Mucosa of descending colon (tissue), 3 donors: Measurements from ENCODE around the gene GNB1L. TPM values are rescaled to one million over a fixed set of nuclear protein-coding genes. Genes with fewer than 3 reads are reported as not detected.

Source experiments
- ATAC-seq: fragments of 200-7000 bp; cut with Tn5 transposase; one replicate; pipeline ENCODE4 v1.9.1; 2020; ENCODE audit warnings: mild to moderate bottlenecking, moderate library complexity
- DNase-seq, 3 donors: peaks; one replicate each; pipeline ENCODE4 v3.0.0-alpha.2; 2020
- H3K36me3 ChIP-seq: fragments of 200-600 bp; one replicate; pipeline ENCODE4 v1.8.0; 2021; ENCODE audit warnings: low read depth, mild to moderate bottlenecking
- H3K4me1 ChIP-seq: fragments of 200-600 bp; one replicate; pipeline ENCODE4 v1.8.0; 2021; ENCODE audit warnings: low read depth, mild to moderate bottlenecking
- H3K4me3 ChIP-seq: fragments of 200-600 bp; one replicate; pipeline ENCODE4 v1.8.0; 2021; ENCODE audit warnings: mild to moderate bottlenecking
- H3K9me3 ChIP-seq: fragments of 200-600 bp; one replicate; pipeline ENCODE4 v1.8.0; 2021; ENCODE audit warnings: mild to moderate bottlenecking
- CTCF ChIP-seq: fragments of 200-600 bp; IDR thresholded peaks from one replicate; pipeline ENCODE4 v1.8.0; 2022; ENCODE audit warnings: antibody characterized with exemption, mild to moderate bottlenecking
- intact Hi-C, 2 donors: fragments of 100-400 bp; cut with DNase I in 1 of 2; cut with micrococcal nuclease in 1 of 2; formaldehyde crosslinking; loops; one replicate each; pipeline versions ENCODE4 v1.11.0 to v1.11.1; 2022; cut with DNase I, micrococcal nuclease
- total RNA-seq, 3 donors: library from RNA; stranded (reverse); fragmentation: NEBNext Ultra II Directional in 2 of 3; extraction: Animal tissue kit (Norgen Biotek cat#: 25700) in 2 of 3; gene quantifications; one replicate each; pipeline versions ENCODE4 v1.2.1 to v1.2.4, GENCODE V29; 2021 to 2023
- donor health status: DM: no; HTN: no; CAD: no; lungs with moderate emphysema.
- donor health status: DM: no; HTN: no; CAD: no.
- donor health status: DM: no; HTN: yes; CAD: no.

Gene GNB1L
- total RNA-seq, 3 donors from 2014 or later, result 2.7 to 4.7 (median 3.4) TPM

DNA sequence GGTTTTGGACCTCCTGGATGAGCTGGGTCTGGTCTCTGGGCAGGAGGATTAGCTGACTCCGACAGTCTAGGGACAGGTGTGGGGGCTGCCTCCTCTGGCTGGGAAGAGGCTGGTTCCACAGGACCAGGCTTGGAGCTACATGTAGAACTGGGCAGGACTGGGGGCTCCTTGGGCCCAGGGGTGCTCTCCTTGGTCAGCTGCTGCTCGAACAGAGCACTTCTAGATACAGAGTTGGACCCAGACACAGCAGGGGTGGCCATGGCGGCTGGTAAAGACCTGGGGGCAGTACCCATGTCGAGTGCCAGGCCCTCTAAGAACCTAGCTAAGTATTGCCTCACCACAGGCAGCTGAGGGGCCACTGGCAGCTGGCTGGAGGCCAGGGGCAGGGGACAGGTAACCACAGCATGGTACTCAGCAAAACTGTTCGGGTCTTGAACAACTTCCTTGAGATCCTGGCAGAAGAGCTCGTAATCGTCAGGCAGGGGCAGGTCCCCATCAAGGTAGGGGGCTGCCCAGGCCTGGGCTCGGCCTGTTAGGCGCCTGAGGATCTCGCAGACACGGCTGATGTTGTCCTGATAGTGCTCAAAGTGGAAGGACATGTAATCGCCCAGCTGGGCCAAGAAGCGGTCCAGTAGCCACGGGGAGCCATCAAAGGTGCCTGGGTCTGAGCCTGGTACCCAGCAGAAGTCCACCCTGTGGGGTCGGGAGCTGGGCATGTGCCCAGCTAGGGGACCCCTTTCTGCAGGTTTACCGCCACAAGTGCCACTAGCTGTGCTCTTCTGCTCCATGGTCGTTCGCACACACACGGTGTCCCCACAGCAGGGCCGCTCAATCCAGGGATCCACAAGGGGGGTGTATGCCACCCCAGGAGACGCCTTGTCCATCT, 3.1 kb downstream of the GNB1L start:
- Histone ChIP-seq H3K9me3 (no peaks in the 10 kb centered on the region), H3K36me3 (peaks cover 4% of the 10 kb centered on the region), H3K4me1 (peaks cover 19% of the 10 kb centered on the region), H3K4me3 (no peak overlapping the region)
- no peak for TF ChIP-seq CTCF
- intact Hi-C loops, result no loop called here
- ATAC-seq, result no peak
- no peak for DNase-seq

DNA sequence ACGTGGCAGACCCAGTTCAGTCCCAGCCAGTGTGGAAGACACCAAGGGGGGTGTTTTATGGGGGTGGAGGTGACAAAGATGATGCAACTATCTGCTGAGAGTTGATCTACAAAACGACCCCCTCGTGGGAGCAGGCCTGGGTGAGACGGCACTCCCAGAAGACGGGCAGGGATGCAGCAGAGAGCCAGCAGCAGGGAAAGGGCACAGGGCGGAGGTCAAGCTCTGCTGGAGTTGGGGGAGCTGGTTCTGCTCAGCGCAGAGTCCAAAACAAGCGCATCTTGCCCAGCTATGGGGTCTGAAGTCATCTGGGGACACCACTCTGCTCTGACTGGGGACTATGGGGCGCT, 3.9 kb downstream of the GNB1L start:
- intact Hi-C loops, result no loop called here
- no peak for DNase-seq
- Histone ChIP-seq H3K4me3 (no peak overlapping the region), H3K9me3 (no peaks in the 10 kb centered on the region), H3K4me1 (peaks cover 19% of the 10 kb centered on the region), H3K36me3 (peaks cover 4% of the 10 kb centered on the region)
- no peak for ATAC-seq
- TF ChIP-seq CTCF, result no peak

DNA sequence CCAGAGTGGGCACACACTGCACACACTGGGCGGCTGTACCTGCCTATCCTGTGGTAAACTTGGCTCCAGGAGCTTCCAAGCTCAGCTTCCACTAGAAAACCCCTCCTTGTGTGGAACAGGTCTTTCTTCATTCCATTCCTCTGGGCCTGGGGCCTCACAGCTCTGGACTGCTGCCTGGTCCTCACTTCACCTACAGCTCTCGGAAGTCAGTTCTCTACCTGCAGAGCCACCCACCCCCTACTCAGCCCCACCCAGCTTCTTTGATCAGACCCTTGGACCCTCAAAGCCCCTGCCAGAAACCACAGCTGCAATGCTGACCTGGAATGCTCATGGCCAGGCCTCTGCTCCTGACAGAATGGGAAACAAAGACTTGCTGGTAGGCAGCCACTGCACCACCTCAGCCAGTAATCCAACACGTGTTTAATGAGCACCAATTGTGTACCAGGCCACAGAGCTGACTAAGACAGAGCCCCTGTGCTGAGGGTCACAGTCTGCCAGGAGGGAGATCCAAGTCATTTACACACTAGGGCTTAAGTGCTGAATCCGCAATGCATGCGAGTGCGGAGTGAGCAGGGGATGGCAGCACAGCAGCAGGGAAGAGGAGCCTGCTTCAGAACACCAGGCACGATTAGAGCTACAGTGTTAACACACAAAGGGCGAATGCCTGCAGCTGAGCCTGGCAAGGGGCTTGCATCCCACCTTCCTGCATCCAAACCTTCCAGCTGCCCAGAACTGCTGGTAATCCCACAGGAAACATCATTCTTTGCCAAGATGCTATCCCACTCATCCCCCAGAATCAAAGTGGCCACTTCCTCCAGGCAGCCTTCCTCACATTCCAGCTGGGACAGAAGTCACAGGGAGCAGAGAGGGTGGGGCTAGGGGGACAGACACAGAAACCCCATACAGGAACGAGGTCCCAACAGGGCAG, 4.6 kb downstream of the GNB1L start:
- Histone ChIP-seq H3K36me3 (peaks cover 4% of the 10 kb centered on the region), H3K4me1 (peaks cover 13% of the 10 kb centered on the region), H3K4me3 (no peak overlapping the region), H3K9me3 (no peaks in the 10 kb centered on the region)
- intact Hi-C loops, result no loop called here
- ATAC-seq, result no peak
- no peak for DNase-seq
- no peak for TF ChIP-seq CTCF

DNA sequence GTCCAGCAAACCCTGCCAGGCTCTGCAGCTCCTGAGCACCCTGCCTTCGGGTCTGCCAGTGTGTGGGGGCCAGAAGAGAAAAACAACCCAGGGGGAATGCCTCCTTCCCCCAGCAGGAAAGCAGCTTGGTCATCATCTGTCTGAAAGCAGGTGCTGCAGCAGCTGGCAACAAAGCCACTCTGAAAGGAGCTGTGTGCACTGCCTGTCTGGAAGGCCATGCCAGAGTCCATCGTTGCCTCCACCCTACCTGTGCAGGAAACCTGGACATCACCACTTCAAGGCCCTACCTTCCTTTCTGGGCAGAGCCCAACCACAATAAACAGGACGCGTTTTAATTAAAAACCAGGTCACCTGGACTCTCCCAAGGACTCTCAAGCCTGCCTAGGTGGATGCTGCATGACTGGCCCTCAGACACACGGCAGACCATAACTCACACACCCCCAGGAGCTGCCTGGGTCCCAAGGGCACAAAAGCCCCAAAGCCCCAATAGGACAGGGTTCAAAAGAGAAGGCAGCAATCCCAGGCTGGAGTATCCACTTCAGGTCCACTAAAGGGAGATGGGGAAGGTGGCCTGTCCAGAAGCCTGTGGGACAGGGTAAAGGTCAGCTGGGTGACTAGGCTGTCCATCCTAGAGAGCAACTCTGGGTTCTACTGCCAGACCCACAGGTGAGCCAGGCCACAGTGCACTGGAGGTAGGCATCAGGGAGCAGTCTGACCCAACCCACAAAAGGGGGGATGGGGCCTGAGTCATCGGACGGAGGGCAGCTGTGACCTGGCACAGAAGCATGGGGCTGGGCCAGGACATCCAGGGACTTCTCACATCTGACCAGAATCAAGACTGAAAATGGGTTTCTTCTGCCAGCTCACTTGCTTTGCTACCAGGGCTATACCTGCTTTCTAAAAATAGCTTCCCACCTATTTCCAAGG, 6.1 kb downstream of the GNB1L start:
- DNase-seq, result no peak
- peak; percentile 73 for ATAC-seq
- intact Hi-C loops, result no loop called here
- peaks cover 4% of the 10 kb centered on the region for H3K36me3 ChIP-seq
- no peak overlapping the region for H3K4me3 ChIP-seq
- H3K4me1 ChIP-seq, result peaks cover 10% of the 10 kb centered on the region
- TF ChIP-seq CTCF, result no peak
- no peaks in the 10 kb centered on the region for H3K9me3 ChIP-seq

- Histone ChIP-seq H3K9me3 (no peaks in the 10 kb centered on the region), H3K4me3 (no peak overlapping the region), H3K36me3 (peaks cover 4% of the 10 kb centered on the region), H3K4me1 (no peaks in the 10 kb centered on the region)
- intact Hi-C loops, result no loop called here
- TF ChIP-seq CTCF, result no peak
- no peak for DNase-seq
- no peak for ATAC-seq
Measured at GRCh38 chr22:19847345-19847632, 7.4 kb downstream of the GNB1L start.
